HEK293 (cell line): ENCODE results near the gene BTN2A1.
A peak's percentile ranks its signal among the peaks of the same experiment; 100 is the strongest.
"Not testable (repeated sequence)": the region's sequence is repeated elsewhere in the genome, so short reads cannot be mapped to it uniquely, and the experiment has no call there.

Experiments used
- CTCF ChIA-PET: fragments of 350-600 bp; formaldehyde crosslinking; extraction: SDS; loops from one replicate; lab custom pipeline; 2021; ENCODE audit warnings: antibody characterized with exemption; lab: Yijun Ruan, JAX
- POLR2A ChIA-PET: fragments of 300-600 bp; formaldehyde crosslinking; extraction: SDS; loops from one replicate; lab custom pipeline; 2020; ENCODE audit warnings: antibody characterized with exemption, inconsistent platforms; lab: Yijun Ruan, JAX
- H3K27ac ChIP-seq: fragments of 200-500 bp; sonication (Bioruptor generic); 2 replicates; pipeline ENCODE4 v1.5.1; 2014; ENCODE audit warnings: low read depth, low read length, control low read depth, inconsistent platforms; ENCODE audit errors: extremely low read depth
- H3K36me3 ChIP-seq, 2 experiments: fragments of 200-500 bp in 1 of 2; sonication (Bioruptor generic) in 1 of 2; 1 replicate in 1 of 2; 2 replicates in 1 of 2; pipeline ENCODE4 v1.5.1; 2014 to 2017; ENCODE audit warnings: inconsistent platforms in 2 of 2, low read length in 2 of 2; ENCODE audit not compliant: control insufficient read depth in 2 of 2, insufficient read depth in 1 of 2
- H3K4me1 ChIP-seq: fragments of 200-500 bp; sonication (Bioruptor generic); 2 replicates; pipeline ENCODE4 v1.5.1; 2014; ENCODE audit warnings: mild to moderate bottlenecking, low read length, inconsistent platforms; ENCODE audit not compliant: control insufficient read depth, insufficient read depth
- H3K4me3 ChIP-seq: 2 replicates; pipeline ENCODE4 v1.5.1; 2011; ENCODE audit warnings: low read depth, mild to moderate bottlenecking, control low read depth, low read length, moderate library complexity
- H3K9me3 ChIP-seq: fragments of 200-500 bp; sonication (Bioruptor generic); 2 replicates; pipeline ENCODE4 v1.5.1; 2014; ENCODE audit warnings: low read depth, low read length, inconsistent platforms; ENCODE audit not compliant: control insufficient read depth, insufficient read depth
- FEZF1 ChIP-seq: fragments of 450-650 bp; formaldehyde crosslinking; IDR thresholded peaks from 2 replicates; pipeline ENCODE4 v1.5.1; 2016; ENCODE audit warnings: missing biosample characterization, missing genetic modification characterization
- GFI1B ChIP-seq: fragments of 450-650 bp; formaldehyde crosslinking; IDR thresholded peaks from 2 replicates; pipeline ENCODE4 v1.5.1; 2016; ENCODE audit warnings: missing biosample characterization, missing genetic modification characterization
- IKZF3 ChIP-seq: fragments of 450-650 bp; IDR thresholded peaks from 2 replicates; pipeline ENCODE4 v1.5.0; 2018; ENCODE audit warnings: missing biosample characterization, mild to moderate bottlenecking, missing genetic modification characterization, moderate library complexity
- MYNN ChIP-seq: fragments of 450-650 bp; formaldehyde crosslinking; IDR thresholded peaks from 2 replicates; pipeline ENCODE4 v1.5.1; 2016; ENCODE audit warnings: missing biosample characterization, missing genetic modification characterization, borderline replicate concordance
- MZF1 ChIP-seq: fragments of 450-650 bp; formaldehyde crosslinking; IDR thresholded peaks from 2 replicates; pipeline ENCODE4 v1.5.1; 2017; ENCODE audit warnings: missing biosample characterization, missing genetic modification characterization, borderline replicate concordance
- OSR2 ChIP-seq: fragments of 450-650 bp; formaldehyde crosslinking; IDR thresholded peaks from 2 replicates; pipeline ENCODE4 v1.5.1; 2016; ENCODE audit warnings: missing biosample characterization, missing genetic modification characterization
- OVOL3 ChIP-seq: fragments of 450-650 bp; formaldehyde crosslinking; IDR thresholded peaks from 2 replicates; pipeline ENCODE4 v1.5.1; 2016; ENCODE audit warnings: missing biosample characterization, missing genetic modification characterization
- REPIN1 ChIP-seq: fragments of 450-650 bp; formaldehyde crosslinking; IDR thresholded peaks from 2 replicates; pipeline ENCODE4 v1.5.1; 2017; ENCODE audit warnings: missing biosample characterization, missing genetic modification characterization, low read depth
- SETDB1 ChIP-seq: IDR thresholded peaks from one replicate; pipeline ENCODE4 v1.6.1; 2017; ENCODE audit warnings: mild to moderate bottlenecking, low read length, moderate library complexity, mixed read lengths; ENCODE audit not compliant: insufficient read length
- ZBTB11 ChIP-seq: fragments of 450-650 bp; formaldehyde crosslinking; conservative IDR thresholded peaks from 2 replicates; pipeline ENCODE4 v1.5.1; 2016; ENCODE audit warnings: low read depth, missing biosample characterization, missing genetic modification characterization
- ZFP37 ChIP-seq: fragments of 450-650 bp; formaldehyde crosslinking; IDR thresholded peaks from 2 replicates; pipeline ENCODE4 v1.5.1; 2016; ENCODE audit warnings: missing biosample characterization, missing genetic modification characterization
- ZNF114 ChIP-seq: fragments of 450-650 bp; formaldehyde crosslinking; IDR thresholded peaks from 2 replicates; pipeline ENCODE4 v1.5.0; 2017; ENCODE audit warnings: missing biosample characterization, missing genetic modification characterization
- ZNF184 ChIP-seq: fragments of 450-650 bp; IDR thresholded peaks from 2 replicates; pipeline ENCODE4 v1.5.1; 2018; ENCODE audit warnings: missing biosample characterization, mild to moderate bottlenecking, missing genetic modification characterization
- ZNF248 ChIP-seq: fragments of 450-650 bp; formaldehyde crosslinking; IDR thresholded peaks from 2 replicates; pipeline ENCODE4 v1.5.1; 2017; ENCODE audit warnings: missing biosample characterization, missing genetic modification characterization
- ZNF280C ChIP-seq: fragments of 450-650 bp; formaldehyde crosslinking; IDR thresholded peaks from 2 replicates; pipeline ENCODE4 v1.5.1; 2016; ENCODE audit warnings: missing biosample characterization, missing genetic modification characterization
- ZNF398 ChIP-seq: fragments of 450-650 bp; formaldehyde crosslinking; IDR thresholded peaks from 2 replicates; pipeline ENCODE4 v1.5.1; 2017; ENCODE audit warnings: missing biosample characterization, missing genetic modification characterization
- ZNF501 ChIP-seq: fragments of 450-650 bp; formaldehyde crosslinking; IDR thresholded peaks from 2 replicates; pipeline ENCODE4 v1.5.1; 2016; ENCODE audit warnings: missing biosample characterization, missing genetic modification characterization

BTN2A1 gene

GRCh38 chr6:26416288-26416687 lies 41.5 kb upstream of the BTN2A1 start:
- Histone ChIP-seq H3K36me3 (peaks cover 0 to 5% of the 10 kb centered on the region in 2 experiments; a peak in 1 of 3 replicates), H3K9me3 (no peaks in the 10 kb centered on the region), H3K4me3 (no peak overlapping the region), H3K27ac (no peak overlapping the region), H3K4me1 (no peaks in the 10 kb centered on the region)
- TF ChIP-seq ZNF280C (tag by site-specific recombination): no peak
- TF ChIP-seq ZNF248 (tag by site-specific recombination): no peak
- TF ChIP-seq REPIN1 (tag by site-specific recombination): no peak
- ChIA-PET CTCF (no interaction called here), POLR2A (no interaction called here)

- ChIA-PET CTCF (interaction anchor here (4.2 kb wide), 1 partner anchor 77 kb away, joined by 25 read pairs; no protein-coding TSS in a partner anchor), POLR2A (interaction anchor here (0.6 kb wide), 1 partner anchor 221 kb away, joined by 6 read pairs; no protein-coding TSS in a partner anchor)
- peak; percentile 42 for TF ChIP-seq SETDB1
- not testable (repeated sequence) for H3K4me3 ChIP-seq, H3K27ac ChIP-seq, H3K4me1 ChIP-seq, H3K9me3 ChIP-seq, H3K36me3 ChIP-seq
Measured at GRCh38 chr6:26418077-26418476, 39.7 kb upstream of the BTN2A1 start.

GRCh38 chr6:26418795-26419194 lies 39.0 kb upstream of the BTN2A1 start:
- peaks cover 0 to 11% of the 10 kb centered on the region in 2 experiments; a peak in 2 of 3 replicates for H3K36me3 ChIP-seq
- H3K4me1 ChIP-seq, H3K27ac ChIP-seq, H3K9me3 ChIP-seq, H3K4me3 ChIP-seq: not testable (repeated sequence)
- CTCF ChIA-PET: interaction anchor here (1.1 to 4.2 kb wide), 2 partner anchors 27 to 77 kb away, joined by 6 to 25 read pairs; no protein-coding TSS in a partner anchor
- POLR2A ChIA-PET: interaction anchor here (0.6 kb wide), 1 partner anchor 1126 kb away, joined by 4 read pairs; no protein-coding TSS in a partner anchor

- peak overlapping the region; percentile 54 for H3K27ac ChIP-seq
- ChIA-PET POLR2A (no interaction called here), CTCF (interaction anchor here (0.6 to 4.2 kb wide), 4 partner anchors 16 to 261 kb away, joined by 3 to 25 read pairs (median 3); no protein-coding TSS in a partner anchor)
- no peaks in the 10 kb centered on the region for H3K4me1 ChIP-seq
- H3K4me3 ChIP-seq: peak overlapping the region; percentile 9; the same call in 1 of the 2 replicates
- no peaks in the 10 kb centered on the region for H3K9me3 ChIP-seq
- H3K36me3 ChIP-seq: peaks cover 4 to 22% of the 10 kb centered on the region in 2 experiments
- TF ChIP-seq MZF1 (tag by site-specific recombination) (0 out of 2 replicates have a peak, but pooled peaks have one; percentile 5), ZNF501 (0 out of 2 replicates have a peak, but pooled peaks have one; percentile 52), ZFP37 (no peak), ZNF184 (tag by site-specific recombination) (no peak), ZNF114 (no peak), OVOL3 (tag by site-specific recombination) (no peak), IKZF3 (tag by site-specific recombination) (no peak), ZBTB11 (tag by site-specific recombination) (no peak), ZNF398 (tag by site-specific recombination) (no peak; the same call in 1 of the 2 replicates), FEZF1 (tag by site-specific recombination) (no peak), GFI1B (tag by site-specific recombination) (no peak), MYNN (no peak), OSR2 (tag by site-specific recombination) (no peak)
Measured at GRCh38 chr6:26420688-26421171, 37.0 kb upstream of the BTN2A1 start.
